Measurements from ENCODE around the gene LLGL2.

The LLGL2 gene

DNA sequence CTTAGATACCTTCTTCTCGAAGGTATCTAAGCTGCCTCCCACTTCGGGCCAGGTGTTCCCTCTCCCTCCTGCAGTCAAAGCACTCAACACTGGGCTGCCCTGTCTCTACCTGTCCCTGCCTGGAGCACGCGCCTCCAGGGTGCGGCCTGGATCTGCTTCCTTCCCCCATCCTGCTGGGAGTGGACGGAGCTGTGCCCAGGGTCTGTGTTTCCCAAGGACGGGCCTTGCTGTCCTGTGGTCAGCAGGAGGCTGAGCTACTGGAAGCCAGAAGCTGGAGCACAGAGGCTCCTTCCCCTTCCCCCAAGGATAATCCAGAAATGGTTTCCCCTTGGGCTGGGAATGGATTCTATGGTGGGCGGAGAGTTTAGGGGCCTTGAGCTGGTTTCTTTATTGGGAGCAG, 16.7 kb downstream of the LLGL2 start:
- no peak overlapping the region for H3K27ac Mint-ChIP-seq

GRCh38 chr17:75542728-75543336, 17.3 kb downstream of the LLGL2 start:
- Mint-ChIP-seq H3K4me1 (no peaks in the 10 kb centered on the region), H3K9me3 (no peaks in the 10 kb centered on the region), H3K27me3 (no peaks in the 10 kb centered on the region), H3K4me3 (no peak overlapping the region), H3K27ac (no peak overlapping the region)
- DNase-seq, result no peak
- no peak for ATAC-seq

More for the DNA sequence above, 16.7 kb downstream of the LLGL2 start:
- H3K4me3 Mint-ChIP-seq, result no peak overlapping the region
- no peaks in the 10 kb centered on the region for H3K27me3 Mint-ChIP-seq
- no peak for DNase-seq
- H3K9me3 Mint-ChIP-seq, result no peaks in the 10 kb centered on the region
- no peak for ATAC-seq
- no peaks in the 10 kb centered on the region for H3K4me1 Mint-ChIP-seq

DNA sequence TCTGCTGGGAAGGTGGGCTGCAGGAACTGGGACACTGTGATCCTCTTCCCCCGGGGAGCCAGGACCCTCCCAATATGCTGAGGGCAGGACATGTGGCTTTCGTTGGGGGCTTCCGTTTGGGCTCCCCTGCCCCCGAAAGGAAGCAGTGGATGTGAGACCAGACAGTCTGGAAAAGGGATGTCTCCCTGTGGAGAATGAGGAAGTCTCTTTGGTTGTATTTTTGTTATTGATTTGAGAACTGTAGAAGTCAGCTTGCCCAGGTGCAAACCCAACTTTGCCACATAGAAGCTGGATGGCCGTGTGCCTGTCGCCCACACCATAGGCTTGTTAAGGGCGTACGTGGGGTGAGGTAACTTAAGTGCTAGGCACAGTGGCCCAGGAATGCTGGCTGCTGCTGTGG, 18.8 kb downstream of the LLGL2 start:
- no peak overlapping the region for H3K27ac Mint-ChIP-seq
- H3K9me3 Mint-ChIP-seq, result no peaks in the 10 kb centered on the region
- DNase-seq (no peak), ATAC-seq (no peak)
- no peak overlapping the region for H3K4me3 Mint-ChIP-seq
- H3K27me3 Mint-ChIP-seq, result no peaks in the 10 kb centered on the region
- no peaks in the 10 kb centered on the region for H3K4me1 Mint-ChIP-seq

GRCh38 chr17:75546181-75546580, 20.7 kb downstream of the LLGL2 start:
- ATAC-seq, result no peak
- no peak for DNase-seq
- H3K27me3 Mint-ChIP-seq, result no peaks in the 10 kb centered on the region
- H3K9me3 Mint-ChIP-seq, result no peaks in the 10 kb centered on the region
- no peaks in the 10 kb centered on the region for H3K4me1 Mint-ChIP-seq
- H3K4me3 Mint-ChIP-seq, result no peak overlapping the region
- H3K27ac Mint-ChIP-seq, result no peak overlapping the region

DNA sequence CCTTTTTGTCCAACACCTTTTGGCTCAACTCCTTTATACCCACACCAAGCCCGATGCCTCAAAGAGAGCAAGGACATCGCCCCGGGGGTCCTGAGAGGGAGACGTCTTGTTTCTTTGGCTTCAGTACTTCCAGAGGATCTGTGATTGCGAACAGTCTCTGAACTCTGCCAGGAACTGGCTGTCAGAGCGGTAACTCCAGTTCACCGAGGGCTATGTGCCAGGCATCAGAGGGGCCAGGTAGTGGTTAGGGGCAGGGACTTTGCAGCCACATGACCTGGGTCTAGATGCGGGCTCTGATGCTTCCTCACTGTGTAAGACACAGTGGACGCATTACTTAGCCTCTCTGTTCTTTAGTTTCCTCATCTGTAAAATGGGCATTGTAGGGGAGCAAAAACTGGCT, 21.6 kb downstream of the LLGL2 start:
- Mint-ChIP-seq H3K4me1 (no peaks in the 10 kb centered on the region), H3K9me3 (no peaks in the 10 kb centered on the region), H3K27me3 (no peaks in the 10 kb centered on the region), H3K27ac (no peak overlapping the region), H3K4me3 (no peak overlapping the region)
- DNase-seq (no peak), ATAC-seq (no peak)

DNA sequence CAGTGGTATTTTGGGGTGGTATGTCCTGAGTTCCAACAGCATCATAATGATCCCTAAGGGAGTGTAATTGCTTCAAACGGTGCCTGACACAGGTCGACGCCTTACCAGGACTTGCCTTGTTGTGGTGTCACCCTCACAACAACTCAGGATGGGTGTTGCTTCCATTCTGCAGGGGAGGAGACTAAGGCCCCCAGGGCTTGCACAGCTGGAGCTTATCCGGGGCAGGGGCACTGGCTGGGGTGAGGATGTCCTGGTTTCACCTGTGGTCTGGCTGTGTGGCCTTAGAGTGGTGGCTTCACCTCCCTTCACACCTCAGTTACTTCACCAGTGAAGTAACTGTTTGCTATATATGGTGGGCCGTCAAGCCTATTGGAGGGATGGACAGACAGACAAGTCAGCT, 23.3 kb downstream of the LLGL2 start:
- Mint-ChIP-seq H3K9me3 (no peaks in the 10 kb centered on the region), H3K4me3 (no peak overlapping the region), H3K27me3 (no peaks in the 10 kb centered on the region), H3K27ac (no peak overlapping the region), H3K4me1 (no peaks in the 10 kb centered on the region)
- no peak for DNase-seq
- ATAC-seq, result no peak

- no peak for ATAC-seq
- no peaks in the 10 kb centered on the region for H3K27me3 Mint-ChIP-seq
These were observed 24.0 kb downstream of the LLGL2 start for GRCh38 chr17:75549246-75550138.

DNA sequence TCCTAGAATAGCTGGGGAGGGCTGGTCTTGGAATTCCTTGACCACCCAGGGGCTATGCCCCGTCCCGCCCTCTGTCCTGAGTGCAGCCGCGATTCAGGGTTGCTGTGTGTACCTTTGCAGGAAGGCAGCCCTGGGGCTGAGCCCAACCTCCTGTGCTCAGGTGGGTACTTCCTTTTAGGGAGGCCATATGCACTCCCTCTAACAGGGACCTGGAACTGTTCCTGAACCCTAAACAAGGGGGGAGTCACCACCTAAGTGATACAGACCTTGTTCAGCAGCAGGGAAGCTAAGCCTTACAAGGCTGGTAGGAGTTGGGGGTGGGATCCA, 24.6 kb downstream of the LLGL2 start:
- ATAC-seq (no peak), DNase-seq (no peak)
- no peak overlapping the region for H3K27ac Mint-ChIP-seq
- H3K9me3 Mint-ChIP-seq, result no peaks in the 10 kb centered on the region
- no peak overlapping the region for H3K4me3 Mint-ChIP-seq
- no peaks in the 10 kb centered on the region for H3K4me1 Mint-ChIP-seq
- no peaks in the 10 kb centered on the region for H3K27me3 Mint-ChIP-seq

More at GRCh38 chr17:75549246-75550138, 24.0 kb downstream of the LLGL2 start:
- Mint-ChIP-seq H3K27ac (no peak overlapping the region), H3K4me3 (no peak overlapping the region), H3K4me1 (no peaks in the 10 kb centered on the region), H3K9me3 (no peaks in the 10 kb centered on the region)
- DNase-seq, result no peak

GRCh38 chr17:75551266-75551665, 25.8 kb downstream of the LLGL2 start:
- peak overlapping the region in 1 of 2 donors; percentile 48 for H3K27ac Mint-ChIP-seq

GRCh38 chr17:75552425-75553294, 27.2 kb downstream of the LLGL2 start:
- H3K4me3 Mint-ChIP-seq, result no peak overlapping the region
- no peaks in the 10 kb centered on the region for H3K4me1 Mint-ChIP-seq
- H3K9me3 Mint-ChIP-seq, result no peaks in the 10 kb centered on the region
- DNase-seq (no peak), ATAC-seq (no peak)
- H3K27ac Mint-ChIP-seq, result no peak overlapping the region
- no peaks in the 10 kb centered on the region for H3K27me3 Mint-ChIP-seq

More at GRCh38 chr17:75551266-75551665, 25.8 kb downstream of the LLGL2 start:
- Mint-ChIP-seq H3K4me3 (no peak overlapping the region), H3K4me1 (no peaks in the 10 kb centered on the region), H3K27me3 (no peaks in the 10 kb centered on the region), H3K9me3 (no peaks in the 10 kb centered on the region)
- no peak for ATAC-seq
- no peak for DNase-seq

DNA sequence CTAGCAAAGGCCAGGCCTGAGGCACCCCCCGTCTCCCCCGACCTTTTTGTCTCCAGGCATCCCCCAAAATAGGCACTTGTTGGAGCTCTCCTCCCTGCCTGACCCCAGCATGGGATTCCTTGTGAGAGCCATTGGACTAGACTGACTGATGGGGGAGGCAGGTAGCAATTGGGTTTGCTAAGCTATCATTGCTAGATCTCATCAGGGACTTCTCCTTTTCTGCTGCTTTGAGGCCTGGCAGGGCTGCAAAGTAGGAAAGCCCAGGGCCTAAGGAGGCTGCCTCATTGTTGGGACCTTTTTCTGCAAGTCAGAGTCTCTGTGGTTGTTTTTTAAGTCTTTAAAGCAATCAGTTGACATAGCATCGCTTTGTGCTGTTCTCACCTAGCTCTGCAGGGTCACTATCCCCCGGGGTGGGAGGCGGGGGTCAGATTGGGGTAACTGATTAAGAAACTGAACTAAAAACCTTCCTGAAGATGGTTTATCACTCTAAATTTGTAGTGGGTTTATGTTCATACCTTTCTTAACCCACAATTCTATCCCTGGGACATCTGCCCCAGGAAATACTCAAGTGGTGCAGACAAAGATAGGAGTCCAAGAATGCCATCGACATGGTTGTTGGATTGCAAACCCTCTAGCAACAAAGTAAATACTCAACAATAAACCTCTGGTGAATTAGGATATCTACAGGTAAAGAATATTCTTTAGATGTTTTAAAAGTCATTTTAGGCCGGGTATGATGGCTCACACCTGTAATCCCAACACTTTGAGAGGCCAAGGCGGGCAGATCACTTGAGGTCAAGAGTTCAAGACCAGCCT, 28.0 kb downstream of the LLGL2 start:
- DNase-seq (no peak), ATAC-seq (no peak)
- Mint-ChIP-seq H3K9me3 (no peaks in the 10 kb centered on the region), H3K4me1 (no peaks in the 10 kb centered on the region), H3K27ac (no peak overlapping the region), H3K27me3 (no peaks in the 10 kb centered on the region), H3K4me3 (no peak overlapping the region)

DNA sequence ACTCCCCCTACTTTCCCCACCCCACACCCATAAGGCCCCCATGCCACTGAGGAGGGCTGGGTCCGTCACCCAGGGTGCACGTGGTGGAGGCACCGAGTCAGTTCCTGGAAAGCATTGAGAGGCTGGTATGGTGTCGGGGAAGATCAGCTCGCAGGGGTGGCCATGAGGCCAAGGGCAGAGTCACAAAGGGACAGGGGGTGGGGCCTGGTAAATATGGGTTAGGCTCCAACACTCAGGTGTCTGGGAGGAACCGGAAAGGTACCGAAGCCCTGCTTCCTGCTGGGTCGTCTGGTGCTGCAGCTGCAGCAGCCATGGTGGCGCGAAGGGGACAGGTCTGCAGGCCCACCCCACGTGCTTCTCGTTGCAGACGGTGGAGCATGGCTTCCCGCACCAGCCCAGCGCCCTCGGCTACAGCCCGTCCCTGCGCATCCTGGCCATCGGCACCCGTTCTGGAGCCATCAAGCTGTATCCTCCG, 30.2 kb downstream of the LLGL2 start:
- ATAC-seq, result no peak
- peak overlapping the region in 1 of 2 donors; percentile 59 for H3K27ac Mint-ChIP-seq
- H3K4me1 Mint-ChIP-seq, result no peaks in the 10 kb centered on the region
- H3K27me3 Mint-ChIP-seq, result no peaks in the 10 kb centered on the region
- no peak overlapping the region for H3K4me3 Mint-ChIP-seq
- H3K9me3 Mint-ChIP-seq, result no peaks in the 10 kb centered on the region
- DNase-seq, result no peak

- DNase-seq (no peak), ATAC-seq (no peak)
- Mint-ChIP-seq H3K9me3 (no peaks in the 10 kb centered on the region), H3K27me3 (no peaks in the 10 kb centered on the region), H3K4me3 (no peak overlapping the region), H3K4me1 (no peaks in the 10 kb centered on the region), H3K27ac (no peak overlapping the region)
These were observed 31.8 kb downstream of the LLGL2 start for GRCh38 chr17:75557075-75557851.

DNA sequence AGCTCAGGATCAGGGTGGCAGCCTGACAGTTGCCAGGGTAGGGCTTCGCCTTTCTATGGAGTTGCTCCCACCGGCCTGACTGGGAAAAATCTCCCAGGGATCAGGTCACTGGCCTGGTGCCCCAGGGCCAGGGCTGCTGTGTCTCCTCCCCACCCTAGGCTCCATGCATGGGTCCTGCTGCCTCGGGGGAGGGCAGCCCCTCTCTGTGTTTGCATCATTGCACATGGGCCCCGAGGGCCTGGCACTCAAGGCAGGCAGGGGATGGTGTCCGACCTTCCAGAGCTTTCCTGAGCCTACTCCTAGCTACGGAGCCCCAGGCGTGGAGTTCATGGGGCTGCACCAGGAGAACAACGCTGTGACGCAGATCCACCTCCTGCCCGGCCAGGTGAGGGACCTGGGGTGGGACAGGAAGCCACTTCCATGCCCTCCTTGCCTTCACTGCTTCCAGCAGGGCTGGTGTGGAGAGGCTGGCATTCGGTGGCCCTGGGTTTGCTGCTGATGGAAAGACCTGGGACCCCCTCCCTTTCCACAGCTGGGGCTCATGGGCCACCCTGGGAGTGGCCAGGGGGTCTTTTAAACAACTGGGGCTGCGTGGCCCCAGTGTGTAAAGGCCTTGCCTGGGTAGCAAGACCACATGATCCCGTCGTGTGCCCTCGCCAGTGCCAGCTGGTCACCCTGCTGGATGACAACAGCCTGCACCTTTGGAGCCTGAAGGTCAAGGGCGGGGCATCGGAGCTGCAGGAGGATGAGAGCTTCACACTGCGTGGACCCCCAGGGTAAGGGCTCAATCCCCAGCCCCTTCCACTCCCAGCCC, 32.6 kb downstream of the LLGL2 start:
- DNase-seq (no peak), ATAC-seq (no peak)
- Mint-ChIP-seq H3K4me3 (no peak overlapping the region), H3K9me3 (no peaks in the 10 kb centered on the region), H3K27ac (peak overlapping the region in 1 of 2 donors; percentile 63), H3K27me3 (no peaks in the 10 kb centered on the region), H3K4me1 (no peaks in the 10 kb centered on the region)
